Kidney (tissue), 14 donors: ENCODE data around the gene PPP6R3. TPM values are rescaled to one million over a fixed set of nuclear protein-coding genes. Genes with fewer than 3 reads are reported as not detected.

Source experiments
- DNase-seq, 5 donors: peaks; one replicate each; pipeline ENCODE4 v3.0.0-alpha.2; 2013 to 2020
- FAIRE-seq: peaks from 2 replicates; lab custom pipeline; 2012; peaks lifted over from hg19 to GRCh38; lab: Jason Lieb, UNC
- H3K27ac ChIP-seq, 2 donors: one replicate each; pipeline ENCODE4 v1.7.0; 2013; ENCODE audit warnings: low read depth in 2 of 2, low read length in 2 of 2, inconsistent platforms in 1 of 2
- H3K27me3 ChIP-seq: one replicate; pipeline ENCODE4 v1.7.1; 2013; ENCODE audit warnings: low read length, inconsistent platforms; ENCODE audit not compliant: control insufficient read depth, insufficient read depth
- H3K36me3 ChIP-seq, 3 donors: one replicate each; pipeline versions ENCODE4 v1.7.0 to v1.7.1; 2013; ENCODE audit warnings: low read length in 3 of 3, control low read depth in 1 of 3, inconsistent platforms in 1 of 3; ENCODE audit not compliant: insufficient read depth in 3 of 3, control insufficient read depth in 2 of 3
- H3K4me1 ChIP-seq, 3 donors: one replicate each; pipeline versions ENCODE4 v1.7.0 to v1.7.1; 2013; ENCODE audit warnings: low read length in 3 of 3, inconsistent platforms in 1 of 3, low read depth in 1 of 3; ENCODE audit not compliant: control insufficient read depth in 2 of 3, insufficient read depth in 2 of 3
- H3K4me3 ChIP-seq, 3 donors: one replicate each; pipeline versions ENCODE4 v1.7.0 to v1.8.1; 2013; ENCODE audit warnings: low read length in 3 of 3, control low read depth in 1 of 3, inconsistent platforms in 1 of 3
- H3K9ac ChIP-seq, 3 donors: one replicate each; pipeline versions ENCODE4 v1.7.0 to v1.7.1; 2013; ENCODE audit warnings: low read length in 3 of 3, control low read depth in 1 of 3, inconsistent platforms in 1 of 3
- H3K9me3 ChIP-seq, 3 donors: one replicate each; pipeline versions ENCODE4 v1.7.0 to v1.7.1; 2013; ENCODE audit warnings: low read length in 3 of 3, control low read depth in 1 of 3, inconsistent platforms in 1 of 3; ENCODE audit not compliant: control insufficient read depth in 2 of 3, insufficient read depth in 1 of 3
- intact Hi-C: fragments of 100-400 bp; cut with DNase I; formaldehyde crosslinking; loops from one replicate; pipeline ENCODE4 v1.11.1; 2022
- polyA plus RNA-seq: library from polyadenylated mRNA; stranded (reverse); fragments of 350-450 nt; fragmentation: Illumina TruSeq; extraction: RNeasy Lipid Tissue Mini Kit (QIAGEN cat#74804); gene quantifications from one replicate; pipeline ENCODE4 v1.2.3, GENCODE V29; 2014; ENCODE audit warnings: low read depth, low replicate concordance; ENCODE audit not compliant: insufficient read depth
- total RNA-seq: library from RNA; stranded (reverse); fragmentation: NEBNext Ultra II Directional; extraction: Animal tissue kit (Norgen Biotek cat#: 25700); gene quantifications from one replicate; pipeline ENCODE4 v1.2.1, GENCODE V29; 2021
- TF ChIP-seq, protein P1 (sequence below): IDR thresholded peaks from 3 replicates; pipeline ENCODE4 v1.5.1; 2012; ENCODE audit warnings: mild to moderate bottlenecking, moderate library complexity, borderline replicate concordance; ENCODE audit not compliant: insufficient read depth; ENCODE audit errors: extremely low read depth
- donor health status: control.
- donor health status: control.
- donor health status: control.
- donor health status: control.
- donor health status: control.
- donor health status: DM: yes; HTN: yes; CAD: no.
- donor health status: Normal renal cell carcinoma (clear cell type).

Gene PPP6R3
- total and polyA plus RNA-seq, 2 donors from 2014 or later: 30.3 to 108 TPM

DNA sequence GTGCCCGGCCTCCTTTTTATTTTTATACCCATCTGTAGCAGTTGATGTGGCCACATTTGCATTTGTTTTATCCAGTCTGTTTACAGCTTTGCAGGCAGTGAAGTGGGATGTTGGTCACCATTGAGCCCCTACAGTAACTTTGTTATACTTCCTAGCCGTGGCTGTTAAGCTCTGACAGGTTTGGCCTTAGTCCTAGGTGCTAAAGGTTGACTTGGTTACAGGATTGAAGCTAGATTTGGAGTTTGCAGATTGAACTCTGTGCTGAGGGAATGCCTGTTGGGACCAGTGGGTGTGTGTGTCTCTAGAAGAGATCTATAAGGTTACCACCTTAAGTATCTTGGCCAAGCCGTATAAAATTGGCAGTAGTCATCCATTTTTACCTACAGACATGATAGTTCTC lies 91.2 kb downstream of the PPP6R3 start:
- DNase-seq: no peak
- intact Hi-C loops: no loop called here
- Histone ChIP-seq H3K9ac (no peak overlapping the region), H3K27me3 (no peaks in the 10 kb centered on the region), H3K36me3 (peaks cover 0 to 25% (median 15%) of the 10 kb centered on the region in 3 donors), H3K9me3 (no peaks in the 10 kb centered on the region), H3K27ac (no peak overlapping the region), H3K4me1 (peaks cover 0 to 3% (median 0%) of the 10 kb centered on the region in 3 donors), H3K4me3 (no peak overlapping the region)
- FAIRE-seq: no peak
- TF ChIP-seq, protein P1, sequence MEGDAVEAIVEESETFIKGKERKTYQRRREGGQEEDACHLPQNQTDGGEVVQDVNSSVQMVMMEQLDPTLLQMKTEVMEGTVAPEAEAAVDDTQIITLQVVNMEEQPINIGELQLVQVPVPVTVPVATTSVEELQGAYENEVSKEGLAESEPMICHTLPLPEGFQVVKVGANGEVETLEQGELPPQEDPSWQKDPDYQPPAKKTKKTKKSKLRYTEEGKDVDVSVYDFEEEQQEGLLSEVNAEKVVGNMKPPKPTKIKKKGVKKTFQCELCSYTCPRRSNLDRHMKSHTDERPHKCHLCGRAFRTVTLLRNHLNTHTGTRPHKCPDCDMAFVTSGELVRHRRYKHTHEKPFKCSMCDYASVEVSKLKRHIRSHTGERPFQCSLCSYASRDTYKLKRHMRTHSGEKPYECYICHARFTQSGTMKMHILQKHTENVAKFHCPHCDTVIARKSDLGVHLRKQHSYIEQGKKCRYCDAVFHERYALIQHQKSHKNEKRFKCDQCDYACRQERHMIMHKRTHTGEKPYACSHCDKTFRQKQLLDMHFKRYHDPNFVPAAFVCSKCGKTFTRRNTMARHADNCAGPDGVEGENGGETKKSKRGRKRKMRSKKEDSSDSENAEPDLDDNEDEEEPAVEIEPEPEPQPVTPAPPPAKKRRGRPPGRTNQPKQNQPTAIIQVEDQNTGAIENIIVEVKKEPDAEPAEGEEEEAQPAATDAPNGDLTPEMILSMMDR: no peak

DNA sequence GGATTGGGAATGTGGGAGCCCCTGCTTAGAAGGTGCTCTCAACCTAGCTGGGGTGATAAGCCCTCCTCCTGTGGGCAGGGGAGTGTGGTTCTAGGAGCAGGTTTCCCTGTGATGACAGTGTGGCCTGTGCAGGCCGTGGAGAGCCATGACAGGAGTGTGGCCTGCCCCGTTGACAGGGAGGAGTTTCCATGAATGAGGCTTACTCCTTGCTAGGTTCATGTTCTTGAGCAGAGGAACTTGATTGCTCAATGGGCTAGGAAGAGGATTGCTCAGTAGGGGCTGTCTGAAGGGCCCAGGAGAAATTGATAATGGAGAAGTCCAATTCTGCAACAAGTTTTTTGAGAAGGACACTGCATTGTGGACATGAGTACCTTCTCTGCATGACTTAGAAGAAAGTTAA lies 92.0 kb downstream of the PPP6R3 start:
- Histone ChIP-seq H3K27me3 (no peaks in the 10 kb centered on the region), H3K9me3 (no peaks in the 10 kb centered on the region), H3K9ac (no peak overlapping the region), H3K27ac (no peak overlapping the region), H3K4me1 (peaks cover 0 to 3% (median 0%) of the 10 kb centered on the region in 3 donors), H3K36me3 (peaks cover 0 to 25% (median 17%) of the 10 kb centered on the region in 3 donors), H3K4me3 (no peak overlapping the region)
- TF ChIP-seq, protein P1: no peak
- no peak for FAIRE-seq
- intact Hi-C loops: no loop called here
- DNase-seq: no peak

DNA sequence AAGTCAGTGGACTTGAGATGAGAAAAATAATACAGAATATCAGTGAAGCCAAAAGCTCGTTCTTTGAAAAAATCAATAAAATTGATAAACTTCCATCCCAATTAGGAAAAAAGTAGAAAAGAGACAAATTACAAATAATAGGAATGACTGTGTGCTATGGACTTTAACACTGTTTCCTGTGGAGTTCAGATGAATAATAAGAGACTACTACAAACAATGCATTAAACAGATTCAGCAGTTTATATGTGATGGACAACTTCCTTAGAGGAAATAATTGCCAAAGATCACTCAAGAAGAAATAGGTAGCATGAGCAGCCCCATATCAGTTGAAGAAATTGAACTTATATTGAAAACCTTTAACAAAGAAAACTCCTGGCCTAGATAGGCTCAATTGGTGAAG lies 99.7 kb downstream of the PPP6R3 start:
- H3K4me3 ChIP-seq: no peak overlapping the region
- FAIRE-seq (no peak), DNase-seq (no peak)
- H3K9ac ChIP-seq: no peak overlapping the region
- no peaks in the 10 kb centered on the region for H3K9me3 ChIP-seq
- no peaks in the 10 kb centered on the region for H3K4me1 ChIP-seq
- H3K27me3 ChIP-seq: no peaks in the 10 kb centered on the region
- TF ChIP-seq, protein P1: no peak
- no peak overlapping the region for H3K27ac ChIP-seq
- H3K36me3 ChIP-seq: peaks cover 4 to 9% (median 6%) of the 10 kb centered on the region in 3 donors
- intact Hi-C loops: no loop called here

DNA sequence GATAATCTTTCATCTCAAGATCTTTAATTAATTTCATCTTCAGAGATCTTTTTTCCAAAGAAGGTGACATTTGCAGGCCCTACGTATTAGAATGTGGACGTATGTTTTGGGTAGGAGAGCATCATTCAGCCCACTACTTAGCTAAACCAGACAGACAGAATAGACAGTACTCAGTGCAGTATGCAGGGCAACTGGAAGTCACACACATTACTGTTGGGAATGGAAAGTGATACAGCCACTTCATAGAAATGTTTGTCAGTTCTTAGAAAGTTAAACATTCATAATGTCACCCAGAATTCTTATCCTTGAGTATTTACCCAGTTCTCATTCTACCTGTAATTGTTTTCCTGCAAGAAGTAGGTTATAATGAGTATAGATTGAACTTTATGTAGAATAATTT lies 102.9 kb downstream of the PPP6R3 start:
- Histone ChIP-seq H3K27ac (no peak overlapping the region), H3K4me1 (no peaks in the 10 kb centered on the region), H3K4me3 (no peak overlapping the region), H3K36me3 (peaks cover 4 to 20% (median 9%) of the 10 kb centered on the region in 3 donors), H3K9me3 (no peaks in the 10 kb centered on the region), H3K27me3 (no peaks in the 10 kb centered on the region), H3K9ac (no peak overlapping the region)
- TF ChIP-seq, protein P1: no peak
- FAIRE-seq (no peak), DNase-seq (no peak)
- intact Hi-C loops: no loop called here
